DMS53 (cell line): ENCODE results near the gene PCSK6.
"Not testable (repeated sequence)": the region's sequence is repeated elsewhere in the genome, so short reads cannot be mapped to it uniquely, and the experiment has no call there.

Experiments used
- DNase-seq: peaks from one replicate; lab custom pipeline; 2025; lab: John Stamatoyannopoulos, UW

PCSK6 gene

DNA sequence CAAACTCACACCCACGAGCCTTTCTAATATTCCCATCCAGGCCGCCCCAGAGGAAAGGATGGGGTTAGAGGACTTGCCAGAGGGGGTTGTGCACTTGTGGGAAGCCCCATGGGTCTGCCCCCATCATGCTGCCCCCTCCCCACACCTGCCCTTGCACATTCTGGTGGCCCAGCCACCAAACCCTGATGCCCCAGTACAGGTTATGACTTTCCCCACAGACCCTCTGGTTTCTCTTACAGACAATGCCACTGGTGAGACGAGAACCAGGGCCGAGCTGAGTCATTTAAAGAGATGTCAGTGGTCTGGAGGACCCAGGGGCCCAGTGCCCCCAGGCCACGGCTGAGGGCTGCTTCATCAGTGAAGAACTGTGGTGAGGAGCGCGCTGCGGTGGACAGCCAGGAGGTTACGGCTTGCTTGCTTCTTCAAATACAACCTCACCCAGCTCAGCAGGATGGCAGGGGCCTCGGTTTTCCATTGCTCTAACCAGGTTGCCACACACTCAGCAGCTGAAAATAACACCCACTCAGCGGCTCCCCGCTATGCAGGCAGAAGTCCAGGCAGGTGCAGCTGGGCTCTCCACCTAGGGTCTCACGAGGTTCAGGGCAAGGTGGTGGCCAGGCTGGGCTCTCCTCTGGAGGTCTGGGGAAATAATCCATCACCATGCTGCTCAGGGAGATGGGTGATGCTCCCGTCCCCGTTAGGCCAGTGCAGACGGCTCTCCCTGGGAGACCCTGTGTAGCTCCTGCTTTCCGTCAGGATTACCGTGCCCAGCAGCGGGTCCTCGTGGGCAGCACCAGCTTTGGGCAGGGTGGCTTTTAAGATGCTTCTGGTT, 180.7 kb downstream of the PCSK6 start:
- no peak for DNase-seq

DNA sequence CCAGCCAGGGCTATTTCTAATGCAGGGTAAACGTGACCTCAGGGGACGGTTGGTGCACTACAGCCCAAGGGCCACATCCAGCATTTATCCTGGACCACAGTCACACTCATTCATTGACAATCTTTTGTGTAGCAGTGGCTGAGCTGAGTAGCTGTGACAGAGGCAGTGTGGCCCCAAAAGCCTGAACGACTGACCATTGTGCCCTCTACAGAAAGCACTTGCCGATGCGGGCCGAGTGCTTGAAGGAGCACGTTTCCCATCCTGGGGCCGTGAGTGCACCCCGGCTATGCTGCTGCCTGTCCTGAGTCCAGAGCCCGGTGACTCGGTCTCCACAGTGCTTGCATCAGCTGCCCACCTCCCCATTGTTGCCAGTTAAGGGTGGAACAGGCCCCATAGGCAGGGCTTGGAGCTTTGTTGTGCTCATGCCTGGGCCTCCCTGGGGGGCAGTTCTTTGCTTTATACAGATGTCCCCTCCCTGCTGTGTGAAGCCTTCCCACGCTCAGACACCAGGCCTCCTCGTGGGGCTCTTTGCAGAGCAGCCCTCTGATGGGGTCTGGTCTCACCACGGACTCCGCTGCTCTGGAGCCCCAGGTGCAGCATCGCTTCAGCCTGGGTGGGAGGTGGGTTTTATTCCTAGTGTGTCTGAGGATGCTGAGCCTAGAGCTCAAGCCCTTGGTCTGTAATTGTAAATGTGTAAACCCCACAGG, 181.5 kb downstream of the PCSK6 start:
- DNase-seq, result no peak

DNA sequence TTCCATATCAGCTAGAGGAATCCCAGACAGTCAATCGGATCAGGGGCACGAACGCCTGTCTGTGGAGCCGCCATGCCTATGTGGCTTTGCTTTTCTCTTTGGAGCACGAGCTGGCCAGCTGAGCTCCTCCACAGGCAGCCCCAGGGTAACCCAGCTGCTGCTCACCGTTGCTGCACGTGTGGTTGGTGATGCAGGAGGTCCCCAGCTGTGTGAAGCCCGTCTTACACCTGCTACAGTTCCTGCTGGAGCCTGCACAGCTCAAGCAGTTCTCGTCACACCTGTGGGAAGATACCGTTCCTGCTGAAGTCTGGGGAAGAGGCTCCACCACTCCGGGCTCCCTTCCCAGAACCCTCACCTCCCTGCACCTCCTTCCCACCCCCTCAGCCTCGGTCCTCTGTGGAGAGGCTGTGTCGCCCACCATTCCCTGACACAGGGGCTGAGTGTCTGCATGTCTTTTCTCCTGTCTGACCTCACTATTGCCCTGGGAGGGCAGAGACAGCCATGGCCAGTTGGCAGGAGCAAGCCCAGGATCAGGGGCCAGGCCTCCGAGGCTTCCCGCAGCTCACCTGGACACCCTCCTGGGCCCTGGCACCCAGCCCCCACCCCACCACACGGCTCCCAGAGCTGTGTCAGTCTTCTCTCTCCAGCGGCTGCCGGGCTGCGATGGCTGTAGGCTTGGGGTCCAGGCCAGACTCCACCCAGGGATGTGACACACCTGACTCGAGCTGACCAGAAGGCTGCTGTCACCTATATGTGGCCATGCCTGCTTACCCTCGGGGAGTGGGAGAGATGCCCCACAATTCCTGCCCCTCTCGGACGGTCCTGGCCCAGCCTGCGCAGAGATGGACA, 182.2 kb downstream of the PCSK6 start:
- no peak for DNase-seq

DNA sequence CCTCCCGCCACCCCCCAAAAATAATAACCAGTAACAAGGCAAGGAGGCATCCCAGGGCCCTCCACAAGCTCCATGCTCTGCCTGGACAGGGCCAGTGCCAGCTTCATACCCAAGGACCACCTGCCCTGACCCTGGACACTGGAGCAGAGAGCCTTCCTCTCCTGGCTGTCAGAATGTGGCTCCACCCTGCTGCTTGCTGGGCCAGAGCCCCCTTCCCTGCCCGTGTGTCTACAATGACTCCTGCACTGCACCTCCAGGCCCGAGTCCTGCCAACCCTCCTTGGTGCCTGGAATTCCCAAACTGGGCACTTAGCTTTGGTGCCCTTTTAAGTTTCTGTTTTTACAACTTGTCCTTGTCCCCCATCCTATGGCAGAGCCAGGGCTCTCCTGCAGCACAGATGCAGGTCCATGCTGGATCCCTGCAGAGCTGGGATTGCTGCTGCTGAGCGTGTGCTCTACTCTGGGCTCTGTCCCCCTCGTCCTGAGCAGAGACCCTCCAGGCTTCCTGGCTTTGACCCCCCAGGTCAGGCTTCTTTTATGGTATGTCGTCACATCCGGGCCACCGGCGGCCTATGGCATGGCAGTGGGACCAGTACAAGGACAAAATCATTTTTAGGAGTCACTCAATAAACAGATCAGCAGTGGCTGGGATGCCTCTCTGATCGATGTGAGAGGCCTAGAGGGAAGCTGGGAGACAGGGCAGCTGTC, 183.0 kb downstream of the PCSK6 start:
- DNase-seq, result no peak

DNA sequence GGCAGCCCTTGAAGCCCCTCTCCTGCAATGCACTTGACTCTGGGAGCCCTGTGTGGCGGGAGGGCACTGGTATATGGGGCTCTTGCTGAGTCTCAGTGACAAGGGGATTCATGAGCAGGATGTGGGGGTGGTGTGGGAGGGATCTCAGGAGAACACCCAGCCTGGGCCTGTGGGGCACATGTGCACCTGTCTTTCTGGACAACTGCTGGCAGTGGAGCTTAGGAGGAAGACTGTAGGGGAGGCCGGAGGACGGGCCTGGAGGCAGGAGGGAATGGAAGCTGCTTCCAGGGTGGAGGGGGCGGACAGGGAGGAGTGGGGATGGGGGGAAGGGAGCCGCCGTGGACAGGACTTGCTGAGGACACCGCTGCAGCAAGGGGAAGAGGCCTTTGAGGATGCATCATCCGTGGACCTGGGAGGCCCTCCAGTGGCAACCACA, 183.7 kb downstream of the PCSK6 start:
- no peak for DNase-seq

DNA sequence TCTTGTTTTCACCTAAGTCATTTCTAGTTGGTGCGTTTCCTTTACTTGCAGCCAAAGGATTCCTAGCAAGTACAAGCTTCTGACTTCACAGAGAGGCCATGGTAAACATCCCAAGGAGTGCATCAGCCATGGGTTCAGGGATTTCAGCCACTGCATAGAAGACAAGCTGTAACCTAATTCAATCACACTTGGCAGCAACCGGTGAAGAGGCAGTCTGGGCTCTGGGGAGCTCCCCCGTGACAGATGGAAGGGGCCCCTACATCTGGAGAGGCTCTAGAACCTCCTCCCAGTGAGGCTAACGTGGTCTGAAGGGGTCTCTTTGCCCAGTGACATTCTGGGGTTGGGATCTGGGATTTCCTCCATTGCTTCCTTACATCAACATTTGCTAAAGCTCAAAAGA, 186.1 kb downstream of the PCSK6 start:
- DNase-seq, result no peak

DNA sequence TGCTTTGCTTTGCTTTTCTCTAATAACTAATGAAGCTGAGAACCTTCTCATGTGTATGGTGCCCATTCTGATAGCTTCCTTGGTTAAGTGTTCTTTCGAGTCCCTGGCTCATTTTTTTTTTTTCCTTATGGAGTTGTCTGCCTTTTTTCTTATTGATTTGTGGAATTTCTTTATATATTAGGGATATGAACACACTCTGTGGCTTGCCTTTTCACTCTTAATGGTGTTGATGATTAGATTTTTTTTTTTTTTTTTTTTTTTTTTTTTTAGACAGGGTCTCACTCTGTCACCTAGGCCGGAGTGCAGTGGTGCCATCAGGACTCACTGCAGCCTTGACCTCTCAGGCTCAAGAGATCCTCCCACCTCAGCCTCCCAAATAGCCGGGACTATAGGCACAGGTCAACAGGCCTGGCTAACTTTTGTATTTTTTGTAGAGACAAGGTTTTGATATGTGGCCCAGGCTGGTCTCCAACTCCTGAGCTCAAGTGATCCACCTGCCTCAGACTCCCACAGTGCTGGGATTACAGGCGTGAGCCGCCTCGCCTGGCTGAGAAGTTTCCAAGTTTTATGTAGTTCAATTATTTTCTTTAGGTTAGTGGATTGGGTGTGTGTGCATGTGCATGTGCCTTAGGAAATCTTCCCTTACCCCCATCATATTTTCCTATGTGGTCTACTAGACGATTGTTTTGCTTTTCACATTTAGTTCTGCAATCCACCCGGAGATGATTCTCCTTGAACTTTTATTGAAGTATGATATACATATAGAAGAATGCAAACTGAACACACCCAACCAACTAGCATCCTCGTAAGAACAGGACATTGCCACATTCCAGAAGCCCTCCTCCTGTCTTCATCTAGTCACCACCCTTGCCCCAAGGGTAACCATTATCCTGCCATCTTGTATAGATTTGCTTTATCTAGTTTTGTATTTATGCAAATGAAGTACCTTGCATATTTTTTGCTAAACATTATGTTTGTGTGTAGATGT, 192.8 kb downstream of the PCSK6 start:
- no peak for DNase-seq

DNA sequence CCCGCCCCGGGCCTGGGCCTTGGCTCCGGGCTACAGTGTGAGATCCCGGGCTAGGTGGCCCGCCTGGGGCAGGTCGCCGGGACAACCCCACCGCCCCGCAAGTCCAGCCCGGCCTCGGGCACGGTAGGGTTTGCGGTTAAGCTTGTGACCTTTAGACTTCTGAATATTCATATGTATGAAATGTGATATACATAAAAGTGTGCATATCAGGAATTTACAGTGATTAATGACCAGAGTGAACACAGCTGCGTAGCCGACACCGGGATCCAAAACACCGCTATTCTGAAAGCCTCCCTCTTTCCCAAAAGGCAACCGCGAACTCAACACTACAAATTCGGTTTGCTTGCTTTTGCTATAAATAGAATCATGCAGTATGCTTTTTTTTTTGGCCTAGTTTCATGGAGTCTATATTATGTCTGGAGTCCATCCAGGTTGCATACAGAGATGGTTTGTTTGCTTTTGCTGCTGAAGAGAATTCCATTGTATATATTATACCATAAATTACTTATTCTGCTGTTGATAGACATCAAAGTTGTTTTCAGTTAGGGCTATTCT, 193.8 kb downstream of the PCSK6 start:
- peak; percentile 72 for DNase-seq

DNA sequence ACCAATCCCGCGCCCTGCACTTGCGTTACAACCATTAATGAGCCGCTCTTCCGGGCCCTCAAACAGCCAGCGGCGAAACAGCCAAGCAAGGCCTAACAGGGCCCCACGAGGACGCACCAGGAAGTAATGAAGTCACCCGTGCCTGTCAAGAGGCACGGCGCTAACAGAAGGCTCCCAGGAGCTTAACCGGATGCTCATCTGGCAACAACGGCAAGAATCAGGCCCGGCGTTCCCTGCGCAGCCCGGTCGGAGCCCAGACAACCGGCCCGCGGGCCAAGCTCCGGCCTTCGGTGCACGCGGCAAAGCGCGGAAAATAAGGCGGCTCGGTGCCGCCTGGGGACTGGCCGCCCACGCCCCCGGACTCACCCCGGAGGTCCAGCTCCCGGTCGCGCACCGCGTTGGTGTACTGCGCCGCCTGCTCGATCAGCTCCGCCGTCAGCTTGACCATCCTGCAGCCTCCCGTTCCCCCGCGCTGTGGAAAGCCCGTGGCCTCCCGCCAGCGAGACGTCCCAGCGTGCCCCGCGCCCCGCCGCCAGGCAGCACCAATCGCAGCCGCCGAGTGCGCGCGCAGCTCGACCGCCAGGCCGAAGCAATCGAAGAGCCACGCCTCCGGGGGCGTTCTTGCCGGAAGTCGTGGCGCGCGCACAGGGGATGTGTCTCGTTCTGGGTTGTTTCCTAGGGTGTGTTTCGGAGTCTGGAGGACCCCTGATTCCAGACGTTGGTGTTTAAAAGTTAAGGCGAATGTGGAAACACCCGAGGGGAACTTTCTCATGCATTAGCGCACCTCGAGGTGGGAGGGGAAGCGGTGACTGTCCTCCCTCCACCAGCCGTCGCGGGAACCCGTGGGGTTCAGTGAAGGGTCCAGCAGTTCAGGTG, 194.5 kb downstream of the PCSK6 start, which contains the start of gene SNRPA1:
Gene SNRPA1, minus strand, starts transcription at position 518 of the 876 bp plus-strand sequence. Its CDS starts 70 bp downstream, at position 448.
- peak; percentile 96 for DNase-seq

DNA sequence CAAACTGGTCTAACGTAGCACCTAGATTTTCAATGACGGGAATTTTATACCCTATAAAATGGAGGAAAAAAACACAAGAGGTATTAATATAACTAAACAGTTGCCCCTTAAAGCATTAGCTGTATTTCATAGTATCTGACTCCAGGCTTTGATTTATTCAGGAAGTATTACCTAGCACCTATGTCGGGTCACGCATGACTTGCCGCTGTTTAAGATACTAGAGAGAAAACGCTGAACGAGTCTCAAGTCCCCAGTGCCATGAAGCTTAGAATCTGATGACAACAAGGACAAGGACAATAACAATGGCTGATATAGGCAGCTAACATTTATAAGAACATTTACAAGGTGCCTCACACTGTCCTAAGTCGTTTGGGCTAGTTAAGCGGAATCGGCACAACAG, 196.4 kb downstream of the PCSK6 start:
- DNase-seq, result peak; percentile 8

DNA sequence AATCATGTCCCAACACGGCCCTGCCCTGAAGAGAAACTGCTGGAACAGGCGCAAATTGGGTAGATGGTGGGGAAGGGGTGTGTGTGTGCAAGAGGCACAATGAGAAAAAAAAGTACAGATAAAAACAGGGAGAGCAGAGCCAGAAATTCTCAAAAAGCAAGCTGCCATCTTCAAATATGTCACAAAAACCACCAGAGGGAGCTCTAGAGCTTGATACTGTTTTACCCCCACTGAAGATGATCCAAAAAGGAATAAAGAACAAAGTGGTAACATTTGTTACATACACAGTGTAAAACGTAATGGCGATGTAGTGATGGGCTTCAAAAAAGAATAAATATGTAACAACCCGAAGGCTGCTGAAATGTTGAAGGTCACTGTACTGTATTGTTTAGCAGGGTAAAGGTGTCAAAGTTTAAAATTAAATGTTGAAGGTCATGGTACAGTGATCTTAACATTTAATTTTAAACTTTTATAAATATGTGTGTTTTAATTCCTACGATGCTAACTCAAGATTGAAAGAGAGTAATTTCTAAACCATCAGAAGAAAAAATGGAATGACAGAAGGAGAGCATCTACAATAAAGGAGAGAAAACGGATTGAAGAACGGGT, 200.5 kb downstream of the PCSK6 start:
- peak; percentile 74 for DNase-seq

DNA sequence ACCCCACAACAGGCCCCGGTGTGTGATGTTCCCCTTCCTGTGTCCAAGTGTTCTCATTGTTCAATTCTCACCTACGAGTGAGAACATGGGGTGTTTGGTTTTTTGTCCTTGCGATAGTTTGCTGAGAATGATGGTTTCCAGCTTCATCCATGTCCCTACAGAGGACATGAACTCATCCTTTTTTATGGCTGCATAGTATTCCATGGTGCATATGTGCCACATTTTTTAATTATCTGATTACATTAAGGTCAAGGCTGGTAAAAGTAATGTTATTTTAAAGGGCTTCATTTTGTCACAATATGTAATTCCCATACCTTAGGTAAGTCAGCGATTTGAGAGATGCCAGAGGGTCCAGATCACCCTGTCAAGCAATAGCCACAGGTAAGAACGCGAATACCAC, 202.2 kb downstream of the PCSK6 start:
- not testable (repeated sequence) for DNase-seq

DNA sequence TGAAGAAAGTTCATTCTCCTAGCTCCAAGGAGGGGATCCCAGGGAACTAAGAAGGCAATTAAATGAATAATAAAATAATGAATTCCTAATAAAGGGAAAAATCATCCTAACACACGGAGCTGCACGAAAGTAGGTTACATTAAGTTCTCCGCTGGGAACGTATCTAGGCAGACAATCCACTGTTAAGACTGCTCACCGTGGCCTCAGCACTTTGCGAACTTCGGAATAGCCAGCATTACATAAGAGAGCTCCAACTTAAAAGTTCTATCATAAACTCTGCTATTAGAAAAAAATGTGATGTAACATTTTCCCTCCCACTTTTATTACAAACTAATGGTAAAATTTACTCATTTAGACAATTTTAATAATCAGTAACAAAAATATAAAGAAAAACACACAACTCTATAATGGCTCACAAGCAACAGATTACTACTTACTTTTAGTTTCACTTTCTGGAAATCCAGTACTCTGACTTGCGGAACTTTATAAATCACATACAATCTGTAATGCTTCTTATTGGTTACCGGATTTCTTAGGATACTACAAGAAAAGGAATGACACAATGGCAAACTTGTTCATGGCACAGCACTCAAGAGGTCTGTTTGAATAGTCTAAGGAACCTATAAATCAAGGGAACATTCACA, 202.9 kb downstream of the PCSK6 start:
- no peak for DNase-seq

DNA sequence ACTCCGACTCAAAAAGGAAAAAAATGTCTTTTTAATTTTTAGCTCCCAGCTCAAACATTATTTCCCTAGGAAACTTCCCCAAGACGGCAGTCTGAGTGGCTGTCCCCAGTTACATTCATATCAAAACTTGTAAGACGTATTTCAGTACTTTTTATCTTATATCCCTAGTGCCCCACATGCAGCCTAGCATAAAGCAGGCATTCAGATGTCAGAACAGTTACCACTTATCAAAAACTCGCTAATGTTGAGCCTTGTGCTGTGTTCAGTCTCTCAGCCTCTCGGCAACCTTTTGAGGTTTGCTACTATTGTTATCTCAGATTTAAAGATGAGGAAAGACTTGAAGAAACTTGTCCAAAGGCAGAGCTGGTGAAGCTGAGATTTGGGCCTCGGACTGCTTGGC, 205.6 kb downstream of the PCSK6 start:
- DNase-seq, result no peak

DNA sequence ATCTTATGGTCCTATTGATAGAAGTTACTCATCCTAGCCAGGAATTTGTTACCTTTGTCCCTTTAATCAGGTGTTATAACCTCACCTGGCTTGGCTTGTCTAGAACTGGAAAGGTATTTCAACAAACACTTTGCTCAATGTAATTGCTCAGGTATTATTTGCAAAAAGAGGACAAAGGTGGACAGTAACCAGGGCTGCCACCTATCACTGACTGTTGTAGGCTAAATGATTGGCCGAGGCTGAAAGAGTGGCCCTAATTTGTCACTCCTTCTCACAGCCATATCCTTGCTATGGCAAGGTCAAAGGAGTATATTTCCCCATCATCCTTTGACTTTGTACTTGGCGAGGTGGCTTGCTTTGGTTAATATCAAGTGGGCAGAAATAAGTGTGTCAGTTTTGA, 209.5 kb downstream of the PCSK6 start:
- no peak for DNase-seq

DNA sequence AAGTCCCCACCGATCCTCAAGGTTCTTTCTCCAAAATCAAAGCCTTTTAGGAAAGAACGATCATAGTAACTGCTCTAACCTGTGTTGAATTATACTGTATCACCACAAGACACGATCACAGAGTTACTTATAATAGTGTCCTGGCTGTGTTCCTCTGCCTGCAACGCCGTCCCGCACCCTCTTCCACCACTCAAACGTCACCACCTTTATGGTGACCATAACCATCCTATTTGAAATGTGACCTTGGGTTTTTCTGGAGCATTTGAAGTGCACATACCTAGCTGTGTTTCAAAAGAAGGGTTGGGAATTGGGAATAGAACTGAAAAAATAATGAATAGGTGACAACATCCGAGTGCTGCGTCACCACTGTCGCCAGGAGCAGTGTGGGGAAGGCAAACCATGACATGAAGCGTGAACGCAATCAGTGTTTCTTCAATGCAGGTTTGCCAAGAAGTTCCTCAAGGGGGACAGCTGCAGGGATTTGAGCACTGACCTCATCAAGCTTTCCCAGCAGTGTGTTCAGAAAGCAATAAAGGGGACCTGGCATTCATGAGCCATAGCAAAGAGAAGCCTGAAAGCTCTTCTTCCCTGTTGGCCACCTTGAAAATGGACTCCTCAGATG, 211.5 kb downstream of the PCSK6 start:
- peak; percentile 71 for DNase-seq

DNA sequence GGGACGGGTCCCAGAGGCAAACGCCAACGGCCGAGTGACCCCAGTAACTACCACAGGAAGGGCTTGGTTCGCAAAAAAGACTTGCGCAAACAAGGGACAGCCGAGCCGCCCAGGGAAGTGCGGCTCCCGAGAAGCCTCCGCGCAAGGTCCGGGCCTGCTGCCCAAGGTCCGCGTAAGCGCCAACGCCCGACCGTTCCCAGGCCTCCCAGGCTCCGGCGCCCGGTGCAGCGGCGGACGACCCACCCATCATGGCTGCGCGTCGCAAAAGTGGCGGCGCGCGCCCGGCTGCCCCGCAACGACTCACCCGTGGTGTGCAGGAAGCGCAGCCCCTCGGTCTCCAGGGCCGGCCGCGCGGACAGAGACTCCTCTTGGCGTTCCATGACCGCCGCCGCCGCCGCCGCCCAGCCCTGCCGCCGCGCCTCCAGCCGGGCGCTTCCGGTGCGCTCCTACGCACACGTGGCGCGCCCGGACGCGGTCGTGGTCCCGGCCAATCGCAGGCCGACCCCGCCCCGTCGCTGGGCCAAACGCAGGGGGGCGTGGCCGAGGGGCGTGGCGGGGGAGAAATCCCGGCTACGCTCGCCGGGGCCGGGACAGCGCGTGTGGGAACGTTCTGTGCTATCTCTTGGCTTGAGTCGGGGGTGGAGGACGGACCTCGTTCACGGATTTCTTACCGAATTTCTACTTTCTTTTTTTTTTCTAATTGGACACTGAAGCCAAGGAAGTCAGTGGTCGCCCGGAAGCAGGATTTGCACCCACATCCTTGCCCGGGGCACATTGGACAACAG, 212.3 kb downstream of the PCSK6 start, which contains the start of gene SELENOS:
Gene SELENOS, minus strand, starts transcription at position 448 of the 785 bp plus-strand sequence. Its CDS starts 68 bp downstream, at position 380.
- peak; percentile 94 for DNase-seq
